Uterus (tissue), 2 donors: ENCODE data around the gene LACTB.

Source experiments
- CTCF ChIP-seq, 4 experiments: fragments of 200-600 bp in 2 of 4; fragments of 450-650 bp in 2 of 4; sonication (generic) in 2 of 4; IDR thresholded peaks; one replicate each; pipeline ENCODE4 v1.5.1; 2016 to 2019; ENCODE audit warnings: antibody characterized with exemption in 4 of 4, mild to moderate bottlenecking in 2 of 4, moderate library complexity in 1 of 4
- POLR2A ChIP-seq, 2 donors: fragments of 450-650 bp; IDR thresholded peaks; one replicate each; pipeline ENCODE4 v1.6.1; 2016; ENCODE audit warnings: antibody characterized with exemption in 2 of 2, mild to moderate bottlenecking in 1 of 2, moderate library complexity in 1 of 2

DNA sequence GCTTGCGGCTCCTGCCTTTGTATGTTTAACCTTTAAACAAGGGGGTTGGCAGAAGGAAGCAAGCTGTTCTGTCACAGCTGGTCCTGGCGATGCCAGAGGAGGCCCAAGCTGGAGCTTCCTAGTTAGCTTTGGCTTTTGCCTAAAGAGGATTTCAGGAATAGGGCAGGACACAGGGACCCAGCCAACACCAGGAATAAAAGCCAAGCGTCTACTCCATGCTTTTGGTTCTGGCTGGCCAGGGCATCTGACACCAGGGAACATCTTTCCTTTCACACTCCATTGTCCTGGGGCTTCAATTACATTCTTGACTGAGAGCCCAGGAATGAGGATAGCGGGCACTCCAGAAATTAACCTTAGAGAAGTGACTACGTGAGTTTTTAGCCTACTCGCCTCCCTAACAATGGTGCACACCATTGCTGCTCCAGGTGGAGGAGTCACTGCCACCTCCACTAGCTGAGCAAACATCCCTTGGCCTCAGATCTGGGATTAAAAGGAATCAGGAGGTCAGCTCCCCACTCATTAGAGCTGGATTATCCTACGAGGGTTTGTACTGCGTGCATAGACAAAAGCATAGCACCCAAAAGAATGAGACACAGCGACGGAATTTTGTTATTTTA is 40.9 kb upstream of the LACTB start:
- TF ChIP-seq CTCF (IDR thresholded peaks at IDR 0.05), result no peak
- no peak for TF ChIP-seq POLR2A (IDR thresholded peaks at IDR 0.05)
